GM23248 (cell line): Measurements from ENCODE around the gene SNX32. TPM values are rescaled to one million over a fixed set of nuclear protein-coding genes. Genes with fewer than 3 reads are reported as not detected.
A peak's percentile ranks its signal among the peaks of the same experiment; 100 is the strongest.

Source experiments
- DNase-seq: peaks from one replicate; pipeline ENCODE4 v3.0.0-alpha.2; 2015
- H2AFZ ChIP-seq: fragments of 200-600 bp; sonication (generic); 2 replicates; pipeline ENCODE4 v1.6.1; 2016; ENCODE audit warnings: antibody characterized with exemption
- H3F3A ChIP-seq: fragments of 200-600 bp; sonication (generic); 2 replicates; pipeline ENCODE4 v1.6.1; 2016; ENCODE audit warnings: mild to moderate bottlenecking, antibody characterized with exemption, mixed run types; ENCODE audit not compliant: insufficient read depth
- H3K27ac ChIP-seq: fragments of 200-600 bp; sonication (generic); 2 replicates; pipeline ENCODE4 v1.5.1; 2016; ENCODE audit warnings: mild to moderate bottlenecking
- H3K27me3 ChIP-seq: fragments of 200-600 bp; sonication (generic); replicated peaks from 2 replicates; pipeline ENCODE4 v1.6.1; 2016; ENCODE audit warnings: mild to moderate bottlenecking; ENCODE audit not compliant: insufficient read depth
- H3K36me3 ChIP-seq: fragments of 200-600 bp; sonication (generic); 2 replicates; pipeline ENCODE4 v1.6.1; 2016; ENCODE audit warnings: low read depth, mild to moderate bottlenecking
- H3K4me1 ChIP-seq: fragments of 200-600 bp; sonication (generic); 2 replicates; pipeline ENCODE4 v1.6.1; 2016; ENCODE audit warnings: mild to moderate bottlenecking; ENCODE audit not compliant: insufficient read depth
- H3K4me2 ChIP-seq: fragments of 200-600 bp; sonication (generic); one replicate; pipeline ENCODE4 v1.6.1; 2016; ENCODE audit warnings: mild to moderate bottlenecking; ENCODE audit not compliant: unreplicated experiment
- H3K4me3 ChIP-seq: fragments of 200-600 bp; sonication (generic); 2 replicates; pipeline ENCODE4 v1.5.1; 2016; ENCODE audit warnings: mild to moderate bottlenecking
- H3K79me2 ChIP-seq: fragments of 200-600 bp; sonication (generic); 2 replicates; pipeline ENCODE4 v1.6.1; 2016; ENCODE audit warnings: mild to moderate bottlenecking; ENCODE audit not compliant: insufficient read depth
- H3K9ac ChIP-seq: fragments of 200-600 bp; sonication (generic); 2 replicates; pipeline ENCODE4 v1.6.1; 2016; ENCODE audit warnings: mild to moderate bottlenecking
- H3K9me2 ChIP-seq: fragments of 200-600 bp; sonication (generic); 2 replicates; pipeline ENCODE4 v1.6.1; 2016; ENCODE audit warnings: mixed run types, mild to moderate bottlenecking, moderate library complexity; ENCODE audit not compliant: insufficient read depth
- H3K9me3 ChIP-seq: fragments of 200-600 bp; sonication (generic); one replicate; pipeline ENCODE4 v1.6.1; 2017; ENCODE audit warnings: low read depth
- H4K20me1 ChIP-seq: fragments of 200-600 bp; sonication (generic); 2 replicates; pipeline ENCODE4 v1.6.0; 2016; ENCODE audit not compliant: insufficient read depth
- EZH2 ChIP-seq: fragments of 200-600 bp; sonication (generic); IDR thresholded peaks from 2 replicates; pipeline ENCODE4 v1.6.1; 2018; ENCODE audit warnings: antibody characterized with exemption, mild to moderate bottlenecking; ENCODE audit not compliant: insufficient read depth, poor library complexity, severe bottlenecking
- EZH2phosphoT487 ChIP-seq: fragments of 200-600 bp; sonication (generic); IDR thresholded peaks from 2 replicates; pipeline ENCODE4 v1.6.1; 2018; ENCODE audit warnings: antibody characterized with exemption, moderate library complexity, mild to moderate bottlenecking, low read depth; ENCODE audit not compliant: insufficient read depth
- WGBS, 2 experiments: methylation state at CpG; one replicate each; pipeline ENCODE4 v1.1.6; 2015 to 2017; ENCODE audit warnings: low lambda C conversion rate in 2 of 2, low coverage in 1 of 2; ENCODE audit errors: missing lambda C conversion rate in 2 of 2; 5-methylcytosine and 5-hydroxymethylcytosine counted together
- in situ Hi-C: fragments of 300-500 bp; cut with MboI; formaldehyde crosslinking; loops from 2 replicates; pipeline ENCODE4 v1.15.0; 2020
- polyA plus RNA-seq: library from polyadenylated mRNA; unstranded; fragments of >200 nt; fragmentation: Nextera tagmentation; extraction: Ambion mirVana; gene quantifications from 2 replicates; pipeline ENCODE4 v1.2.1, GENCODE V29; 2016
- total RNA-seq: library from RNA; depleted of rRNA; stranded (reverse); fragments of >200 nt; shearing (Covaris generic); gene quantifications from 2 replicates; pipeline ENCODE4 v1.2.3, GENCODE V29; 2014

SNX32 gene
- total and polyA plus RNA-seq, 2 experiments from 2014 or later = 0.51 TPM; not detected in 1

DNA sequence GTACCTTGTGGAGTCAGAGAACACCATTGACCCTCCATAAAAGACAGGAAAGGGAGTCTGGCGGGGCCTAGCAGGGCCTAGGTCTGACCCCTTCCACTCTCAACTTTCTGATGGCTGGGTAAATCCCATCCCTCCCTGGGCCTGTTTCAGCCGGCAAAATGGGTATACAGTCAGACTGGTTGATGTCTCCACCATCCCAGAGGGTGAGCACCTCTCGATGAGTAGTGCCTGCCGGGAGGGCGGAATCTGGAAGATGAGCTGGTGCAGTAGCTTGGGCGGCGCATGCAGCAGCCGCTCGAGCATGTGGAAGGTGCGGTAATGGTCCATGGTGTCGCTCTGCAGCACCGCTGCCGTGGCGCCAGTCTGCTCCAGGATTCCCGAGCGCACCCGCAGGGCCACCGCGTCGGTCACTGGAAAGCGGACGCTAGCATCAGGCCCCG, 54.0 kb downstream of the SNX32 start:
- TF ChIP-seq EZH2 = no peak
- TF ChIP-seq EZH2phosphoT487 = no peak
- no peaks in the 10 kb centered on the region for H3K9me2 ChIP-seq
- 4 to 6% methylated on average over 23 of the region's 23 CpGs for WGBS, 2 experiments
- no peaks in the 10 kb centered on the region for H3K27me3 ChIP-seq
- peak; percentile 92 for DNase-seq
- H3K4me2 ChIP-seq = peak overlapping the region; percentile 74
- peaks cover 31% of the 10 kb centered on the region for H3K4me1 ChIP-seq
- H3K79me2 ChIP-seq = peaks cover 64% of the 10 kb centered on the region
- peak overlapping the region; percentile 99 for H3K9ac ChIP-seq
- peaks cover 49% of the 10 kb centered on the region for H3F3A ChIP-seq
- peak overlapping the region; percentile 99 for H3K27ac ChIP-seq
- H4K20me1 ChIP-seq = no peaks in the 10 kb centered on the region; the same call in 1 of the 2 replicates
- H2AFZ ChIP-seq = peak overlapping the region; percentile 76
- H3K36me3 ChIP-seq = peaks cover 23% of the 10 kb centered on the region; the same call in 1 of the 2 replicates
- in situ Hi-C loops = loop anchor here (10.0 kb wide), 1 partner anchor 97 kb away; no protein-coding TSS in a partner anchor
- peak overlapping the region; percentile 95 for H3K4me3 ChIP-seq
- no peaks in the 10 kb centered on the region for H3K9me3 ChIP-seq

DNA sequence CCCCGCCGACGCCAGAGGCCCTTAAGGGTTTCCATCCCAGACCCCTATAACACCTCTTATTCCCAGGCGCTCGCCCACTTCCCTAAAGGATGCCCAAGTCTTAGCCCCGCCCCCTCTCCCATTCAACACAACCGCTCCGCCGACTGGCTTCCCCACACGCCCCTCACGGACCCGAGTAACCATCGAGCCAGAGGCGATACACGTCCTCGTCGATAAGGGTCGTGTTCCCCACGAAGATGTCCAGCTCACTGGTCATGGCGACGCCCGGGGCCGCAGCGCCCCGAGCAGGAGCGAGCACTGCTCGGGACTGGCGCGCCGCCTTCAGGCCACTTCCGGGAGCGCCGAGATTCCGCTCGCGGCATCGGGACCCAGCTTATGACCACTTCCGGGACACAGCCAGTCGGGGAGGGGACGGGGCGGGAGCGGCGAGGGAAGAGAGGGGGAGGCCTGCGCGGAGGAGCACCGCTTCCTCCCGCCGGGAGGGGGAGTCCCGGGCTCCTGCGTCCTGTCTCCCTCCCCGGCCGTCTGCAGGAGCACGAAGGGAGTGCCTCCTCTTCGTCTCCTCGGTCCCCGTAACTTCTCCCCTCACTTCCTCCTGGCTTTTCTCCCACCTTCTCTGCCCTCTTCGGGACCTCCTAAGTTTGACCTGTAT, 54.5 kb downstream of the SNX32 start, which contains the start of gene FIBP:
TSS of gene FIBP (minus strand) at position 309 of the 652 bp plus-strand sequence. CDS start at position 256, 53 bp downstream.
- Histone ChIP-seq H3F3A (peaks cover 53% of the 10 kb centered on the region), H3K27ac (peak within 1 kb of the TSS; percentile 99), H3K79me2 (peaks cover 66% of the 10 kb centered on the region), H2AFZ (peak within 1 kb of the TSS; percentile 76), H3K9me3 (no peaks in the 10 kb centered on the region), H3K36me3 (peaks cover 27% of the 10 kb centered on the region; the same call in 1 of the 2 replicates), H3K4me1 (peaks cover 37% of the 10 kb centered on the region), H3K4me3 (peak within 1 kb of the TSS; percentile 95), H3K9ac (peak within 1 kb of the TSS; percentile 99), H4K20me1 (no peaks in the 10 kb centered on the region; the same call in 1 of the 2 replicates), H3K4me2 (peak within 1 kb of the TSS; percentile 85), H3K9me2 (no peaks in the 10 kb centered on the region), H3K27me3 (no peaks in the 10 kb centered on the region)
- in situ Hi-C loops = loop anchor here (10.0 kb wide), 1 partner anchor 97 kb away; no protein-coding TSS in a partner anchor
- no peak for TF ChIP-seq EZH2phosphoT487
- no peak for TF ChIP-seq EZH2
- WGBS, 2 experiments = 0 to 1% methylated on average over 44 to 48 of the region's 57 CpGs
- peak; percentile 98 for DNase-seq

DNA sequence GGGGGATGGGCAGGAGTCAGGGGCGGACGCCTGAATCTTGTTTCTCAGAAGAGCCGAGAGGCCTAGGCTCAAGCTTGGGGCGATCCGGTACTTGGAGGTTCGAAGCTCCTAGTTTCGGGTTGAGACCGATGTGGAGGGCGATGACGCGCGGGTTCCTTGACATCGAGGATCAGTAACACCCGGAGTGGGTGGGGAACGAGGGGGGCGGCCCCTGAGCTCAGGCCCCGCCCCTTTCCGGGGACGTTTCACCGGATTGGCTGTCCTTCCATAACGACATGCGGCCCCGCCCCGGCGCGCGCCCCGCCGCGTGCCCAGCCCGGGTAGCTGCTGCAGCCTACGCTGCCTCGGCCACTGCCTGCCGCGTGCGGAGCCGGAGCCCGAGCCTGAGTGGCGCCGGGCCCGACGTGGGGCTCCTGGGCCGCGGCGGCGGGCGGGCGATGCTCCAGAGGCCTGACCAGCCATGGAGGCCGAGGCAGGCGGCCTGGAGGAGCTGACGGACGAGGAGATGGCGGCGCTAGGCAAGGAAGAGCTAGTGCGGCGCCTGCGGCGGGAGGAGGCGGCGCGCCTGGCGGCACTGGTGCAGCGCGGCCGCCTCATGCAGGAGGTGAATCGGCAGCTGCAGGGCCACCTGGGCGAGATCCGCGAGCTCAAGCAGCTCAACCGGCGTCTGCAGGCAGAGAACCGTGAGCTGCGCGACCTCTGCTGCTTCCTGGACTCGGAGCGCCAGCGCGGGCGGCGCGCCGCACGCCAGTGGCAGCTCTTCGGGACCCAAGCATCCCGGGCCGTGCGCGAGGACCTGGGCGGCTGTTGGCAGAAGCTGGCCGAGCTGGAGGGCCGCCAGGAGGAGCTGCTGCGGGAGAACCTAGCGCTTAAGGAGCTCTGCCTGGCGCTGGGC, 56.8 kb downstream of the SNX32 start, which contains the start of gene CCDC85B:
TSS of gene CCDC85B (plus strand) at position 350 of the 895 bp plus-strand sequence. CDS start at position 461, 111 bp downstream.
- Histone ChIP-seq H3F3A (peaks cover 74% of the 10 kb centered on the region), H3K36me3 (peaks cover 18% of the 10 kb centered on the region; the same call in 1 of the 2 replicates), H3K79me2 (peaks cover 68% of the 10 kb centered on the region), H3K9me3 (no peaks in the 10 kb centered on the region), H2AFZ (no peak within 1 kb of the TSS), H3K4me1 (peaks cover 54% of the 10 kb centered on the region), H3K27me3 (no peaks in the 10 kb centered on the region), H3K9me2 (no peaks in the 10 kb centered on the region), H4K20me1 (no peaks in the 10 kb centered on the region; the same call in 1 of the 2 replicates), H3K4me2 (peak within 1 kb of the TSS; percentile 93), H3K9ac (peak within 1 kb of the TSS; percentile 99), H3K4me3 (peak within 1 kb of the TSS; percentile 95), H3K27ac (peak within 1 kb of the TSS; percentile 99)
- TF ChIP-seq EZH2phosphoT487 = no peak
- TF ChIP-seq EZH2 = no peak
- WGBS, 2 experiments = 1 to 2% methylated on average over 78 to 87 of the region's 94 CpGs
- DNase-seq = peak; percentile 98
- in situ Hi-C loops = no loop called here
